SK-N-SH (cell line): Measurements from ENCODE around the gene ADAMTS10. TPM values are rescaled to one million over a fixed set of nuclear protein-coding genes. Genes with fewer than 3 reads are reported as not detected.

ENCODE experiments used
- CTCF ChIA-PET: fragments of 300-600, 350-600 bp; formaldehyde crosslinking; extraction: SDS; loops from one replicate; lab custom pipeline; 2021; lab: Yijun Ruan, JAX
- POLR2A ChIA-PET: fragments of 350-600 bp; sonication (Branson Sonifier 250); formaldehyde crosslinking; extraction: SDS; loops from one replicate; lab custom pipeline; 2020; ENCODE audit warnings: antibody characterized with exemption, inconsistent platforms; lab: Yijun Ruan, JAX
- DNase-seq: peaks from one replicate; pipeline ENCODE4 v3.0.0; 2012
- H2AFZ ChIP-seq: fragments of 200-600 bp; sonication (generic); 2 replicates; pipeline ENCODE4 v1.8.1; 2016; ENCODE audit warnings: antibody characterized with exemption, mild to moderate bottlenecking, low read depth
- H3F3A ChIP-seq: fragments of 200-600 bp; sonication (generic); replicated peaks from 2 replicates; pipeline ENCODE3; 2016; ENCODE audit warnings: antibody characterized with exemption, mild to moderate bottlenecking; ENCODE audit not compliant: insufficient read depth
- H3K27ac ChIP-seq, 2 experiments: fragments of 200-500 bp in 1 of 2; fragments of 200-600 bp in 1 of 2; sonication (Bioruptor generic) in 1 of 2; sonication (generic), shearing (Covaris generic) in 1 of 2; 2 replicates each; pipeline versions ENCODE4 v1.5.1 to v1.6.1; 2014 to 2016; ENCODE audit warnings: low read depth in 2 of 2, inconsistent platforms in 1 of 2, low read length in 1 of 2, mild to moderate bottlenecking in 1 of 2, mixed read lengths in 1 of 2
- H3K27me3 ChIP-seq: fragments of 200-600 bp; sonication (generic), shearing (Covaris generic); 2 replicates; pipeline ENCODE4 v1.6.1; 2016; ENCODE audit warnings: mixed run types; ENCODE audit not compliant: insufficient read depth
- H3K36me3 ChIP-seq, 2 experiments: fragments of 200-500 bp in 1 of 2; fragments of 200-600 bp in 1 of 2; sonication (Bioruptor generic) in 1 of 2; sonication (generic) in 1 of 2; replicated peaks in 1 of 2; 2 replicates each; pipeline versions ENCODE3 to v1.5.1; 2014 to 2016; ENCODE audit warnings: low read length in 1 of 2, mild to moderate bottlenecking in 1 of 2; ENCODE audit not compliant: insufficient read depth in 2 of 2, control insufficient read depth in 1 of 2
- H3K4me1 ChIP-seq, 2 experiments: fragments of 200-500 bp in 1 of 2; fragments of 200-600 bp in 1 of 2; sonication (Bioruptor generic) in 1 of 2; sonication (generic), shearing (Covaris generic) in 1 of 2; 2 replicates each; pipeline versions ENCODE4 v1.5.1 to v1.6.1; 2014 to 2016; ENCODE audit warnings: low read depth in 1 of 2, low read length in 1 of 2, mixed run types in 1 of 2; ENCODE audit not compliant: insufficient read depth in 2 of 2, control insufficient read depth in 1 of 2
- H3K4me2 ChIP-seq: fragments of 200-600 bp; sonication (generic), shearing (Covaris generic); 2 replicates; pipeline ENCODE4 v1.6.1; 2017; ENCODE audit warnings: mixed run types
- H3K4me3 ChIP-seq, 2 experiments: fragments of 200-500 bp in 1 of 2; fragments of 200-600 bp in 1 of 2; sonication (Bioruptor generic) in 1 of 2; sonication (generic), shearing (Covaris generic) in 1 of 2; 2 replicates each; pipeline versions ENCODE4 v1.5.1 to v1.8.1; 2014 to 2016; ENCODE audit warnings: low read depth in 2 of 2, inconsistent platforms in 1 of 2, low read length in 1 of 2, mild to moderate bottlenecking in 1 of 2, mixed read lengths in 1 of 2, moderate library complexity in 1 of 2
- H3K79me2 ChIP-seq: fragments of 200-600 bp; sonication (generic); 2 replicates; pipeline ENCODE4 v1.8.1; 2017; ENCODE audit warnings: mild to moderate bottlenecking; ENCODE audit not compliant: insufficient read depth
- H3K9ac ChIP-seq: fragments of 200-600 bp; sonication (generic); 2 replicates; pipeline ENCODE4 v1.6.1; 2017; ENCODE audit warnings: mixed run types
- H3K9me2 ChIP-seq: fragments of 200-600 bp; sonication (generic); 2 replicates; pipeline ENCODE4 v1.6.1; 2017; ENCODE audit warnings: mixed run types
- H3K9me3 ChIP-seq: fragments of 200-600 bp; sonication (generic); 2 replicates; pipeline ENCODE4 v1.6.1; 2017; ENCODE audit warnings: mixed run types, mild to moderate bottlenecking, moderate library complexity
- H4K20me1 ChIP-seq: fragments of 200-600 bp; sonication (generic); 2 replicates; pipeline ENCODE4 v1.6.1; 2017; ENCODE audit warnings: mild to moderate bottlenecking, mixed run types; ENCODE audit not compliant: insufficient read depth
- CTCF ChIP-seq: fragments of 200-600 bp; sonication (generic); IDR thresholded peaks from 2 replicates; pipeline ENCODE4 v1.6.1; 2017; ENCODE audit warnings: antibody characterized with exemption, mild to moderate bottlenecking, moderate library complexity
- ELF1 ChIP-seq: IDR thresholded peaks from 2 replicates; pipeline ENCODE4 v1.4.0; 2012
- FOSL2 ChIP-seq: IDR thresholded peaks from 2 replicates; pipeline ENCODE4 v1.4.0; 2012; ENCODE audit warnings: low read depth, mild to moderate bottlenecking, moderate library complexity, borderline replicate concordance
- JUND ChIP-seq: IDR thresholded peaks from 2 replicates; pipeline ENCODE4 v1.4.0; 2012
- NFIC ChIP-seq: IDR thresholded peaks from 2 replicates; pipeline ENCODE4 v1.4.0; 2012; ENCODE audit warnings: borderline replicate concordance
- PBX3 ChIP-seq: IDR thresholded peaks from 2 replicates; pipeline ENCODE4; 2012
- RAD21 ChIP-seq: IDR thresholded peaks from 2 replicates; pipeline ENCODE4 v1.6.1; 2012; ENCODE audit warnings: mild to moderate bottlenecking, low read length
- RCOR1 ChIP-seq: fragments of 150-350 bp; IDR thresholded peaks from 2 replicates; pipeline ENCODE4 v1.6.1; 2017; ENCODE audit warnings: antibody characterized with exemption, low read length
- SIN3A ChIP-seq: IDR thresholded peaks from 2 replicates; pipeline ENCODE4 v1.6.1; 2012; ENCODE audit warnings: low read depth, mild to moderate bottlenecking, low read length, moderate library complexity, borderline replicate concordance
- TCF12 ChIP-seq: IDR thresholded peaks from 2 replicates; pipeline ENCODE4 v1.4.0; 2012
- TEAD4 ChIP-seq: IDR thresholded peaks from 2 replicates; pipeline ENCODE4 v1.4.0; 2012; ENCODE audit warnings: mild to moderate bottlenecking, borderline replicate concordance; ENCODE audit not compliant: insufficient read depth
- USF1 ChIP-seq: IDR thresholded peaks from 2 replicates; pipeline ENCODE4 v1.4.0; 2012; ENCODE audit warnings: low read depth, borderline replicate concordance
- WGBS: methylation state at CpG from one replicate; pipeline ENCODE4 v1.1.6; 2017; ENCODE audit warnings: low lambda C conversion rate; 5-methylcytosine and 5-hydroxymethylcytosine counted together
- polyA plus RNA-seq, 3 experiments: library from polyadenylated mRNA; depleted of rRNA; stranded (reverse); fragments of >200 nt; gene quantifications; 2 replicates each; pipeline ENCODE4 v1.2.3, GENCODE V29; 2012
- TF ChIP-seq, protein P1 (sequence below): IDR thresholded peaks from 2 replicates; pipeline ENCODE4 v1.6.1; 2012; ENCODE audit warnings: mild to moderate bottlenecking, low read depth, low read length, moderate library complexity

Gene ADAMTS10
- polyA plus RNA-seq, 1 of the 3 experiments (the other 2 are of a cell fraction): 3.6 TPM

- ChIA-PET POLR2A (no interaction called here), CTCF (interaction anchor here (9.5 kb wide), 1 partner anchor 30 kb away, joined by 44 read pairs; no protein-coding TSS in a partner anchor)
- WGBS: 84% methylated on average over 9 of the region's 15 CpGs
- TF ChIP-seq, protein P1, sequence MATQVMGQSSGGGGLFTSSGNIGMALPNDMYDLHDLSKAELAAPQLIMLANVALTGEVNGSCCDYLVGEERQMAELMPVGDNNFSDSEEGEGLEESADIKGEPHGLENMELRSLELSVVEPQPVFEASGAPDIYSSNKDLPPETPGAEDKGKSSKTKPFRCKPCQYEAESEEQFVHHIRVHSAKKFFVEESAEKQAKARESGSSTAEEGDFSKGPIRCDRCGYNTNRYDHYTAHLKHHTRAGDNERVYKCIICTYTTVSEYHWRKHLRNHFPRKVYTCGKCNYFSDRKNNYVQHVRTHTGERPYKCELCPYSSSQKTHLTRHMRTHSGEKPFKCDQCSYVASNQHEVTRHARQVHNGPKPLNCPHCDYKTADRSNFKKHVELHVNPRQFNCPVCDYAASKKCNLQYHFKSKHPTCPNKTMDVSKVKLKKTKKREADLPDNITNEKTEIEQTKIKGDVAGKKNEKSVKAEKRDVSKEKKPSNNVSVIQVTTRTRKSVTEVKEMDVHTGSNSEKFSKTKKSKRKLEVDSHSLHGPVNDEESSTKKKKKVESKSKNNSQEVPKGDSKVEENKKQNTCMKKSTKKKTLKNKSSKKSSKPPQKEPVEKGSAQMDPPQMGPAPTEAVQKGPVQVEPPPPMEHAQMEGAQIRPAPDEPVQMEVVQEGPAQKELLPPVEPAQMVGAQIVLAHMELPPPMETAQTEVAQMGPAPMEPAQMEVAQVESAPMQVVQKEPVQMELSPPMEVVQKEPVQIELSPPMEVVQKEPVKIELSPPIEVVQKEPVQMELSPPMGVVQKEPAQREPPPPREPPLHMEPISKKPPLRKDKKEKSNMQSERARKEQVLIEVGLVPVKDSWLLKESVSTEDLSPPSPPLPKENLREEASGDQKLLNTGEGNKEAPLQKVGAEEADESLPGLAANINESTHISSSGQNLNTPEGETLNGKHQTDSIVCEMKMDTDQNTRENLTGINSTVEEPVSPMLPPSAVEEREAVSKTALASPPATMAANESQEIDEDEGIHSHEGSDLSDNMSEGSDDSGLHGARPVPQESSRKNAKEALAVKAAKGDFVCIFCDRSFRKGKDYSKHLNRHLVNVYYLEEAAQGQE: no peak
- no peak for TF ChIP-seq TCF12
- no peak for TF ChIP-seq FOSL2
- no peak for TF ChIP-seq CTCF
- no peak for TF ChIP-seq SIN3A
- no peak for TF ChIP-seq RCOR1
- TF ChIP-seq USF1: no peak
- no peak for TF ChIP-seq JUND
- TF ChIP-seq ELF1: no peak
- TF ChIP-seq TEAD4: no peak
- TF ChIP-seq PBX3: no peak
- no peak for TF ChIP-seq RAD21
- TF ChIP-seq NFIC: no peak
- Histone ChIP-seq H3K27ac (no peak overlapping the region), H3F3A (no peaks in the 10 kb centered on the region), H3K4me3 (no peak overlapping the region), H3K36me3 (no peaks in the 10 kb centered on the region), H3K9me2 (no peaks in the 10 kb centered on the region), H3K79me2 (no peaks in the 10 kb centered on the region), H3K4me2 (no peak overlapping the region), H3K9me3 (no peaks in the 10 kb centered on the region), H3K27me3 (no peaks in the 10 kb centered on the region), H2AFZ (no peak overlapping the region), H3K9ac (no peak overlapping the region), H4K20me1 (no peaks in the 10 kb centered on the region), H3K4me1 (no peaks in the 10 kb centered on the region)
- DNase-seq: no peak
Measured at GRCh38 chr19:8550070-8550469, 60.4 kb downstream of the ADAMTS10 start.
